ENCODE data around the gene EIF4E.
"Not testable (repeated sequence)": the region's sequence is repeated elsewhere in the genome, so short reads cannot be mapped to it uniquely, and the experiment has no call there.

Gene EIF4E

DNA sequence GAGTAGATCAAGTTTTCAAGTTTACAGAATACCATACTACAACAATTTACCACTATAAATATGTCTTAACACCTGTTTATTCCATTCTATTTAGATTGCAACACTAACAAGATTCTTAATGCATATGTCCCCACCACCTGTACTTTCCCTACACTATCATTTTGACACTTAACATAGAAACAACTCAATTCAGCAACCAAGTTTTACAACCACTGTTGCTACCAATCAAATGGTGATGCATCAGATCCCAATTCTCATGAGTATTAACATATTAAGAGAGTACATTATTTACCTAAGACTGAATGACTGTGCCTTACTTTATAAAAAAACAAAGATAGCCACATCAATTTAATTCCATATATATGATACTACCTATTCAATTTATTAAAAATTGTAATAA, 49.4 kb downstream of the EIF4E start:
- DNase-seq (ENCODE audit: low read depth), result no peak

DNA sequence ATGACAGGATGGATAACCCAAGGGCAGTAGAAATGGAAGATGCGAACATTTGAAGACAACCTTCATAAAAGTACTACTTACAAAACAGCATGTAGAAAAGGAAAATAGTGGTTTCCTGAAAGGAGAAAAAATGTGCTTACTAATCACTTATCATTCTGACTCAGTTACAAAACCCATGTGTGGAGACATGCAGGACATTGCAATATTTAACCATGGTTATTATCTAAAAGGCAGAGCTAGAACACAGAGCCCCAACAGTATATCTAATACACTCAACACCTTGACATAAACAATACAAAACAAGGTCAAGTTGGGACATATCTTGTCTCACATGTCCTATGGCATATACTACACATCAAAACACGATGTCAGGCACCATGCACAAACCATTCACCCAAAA, 55.9 kb downstream of the EIF4E start:
- no peak for DNase-seq (ENCODE audit: low read depth)

DNA sequence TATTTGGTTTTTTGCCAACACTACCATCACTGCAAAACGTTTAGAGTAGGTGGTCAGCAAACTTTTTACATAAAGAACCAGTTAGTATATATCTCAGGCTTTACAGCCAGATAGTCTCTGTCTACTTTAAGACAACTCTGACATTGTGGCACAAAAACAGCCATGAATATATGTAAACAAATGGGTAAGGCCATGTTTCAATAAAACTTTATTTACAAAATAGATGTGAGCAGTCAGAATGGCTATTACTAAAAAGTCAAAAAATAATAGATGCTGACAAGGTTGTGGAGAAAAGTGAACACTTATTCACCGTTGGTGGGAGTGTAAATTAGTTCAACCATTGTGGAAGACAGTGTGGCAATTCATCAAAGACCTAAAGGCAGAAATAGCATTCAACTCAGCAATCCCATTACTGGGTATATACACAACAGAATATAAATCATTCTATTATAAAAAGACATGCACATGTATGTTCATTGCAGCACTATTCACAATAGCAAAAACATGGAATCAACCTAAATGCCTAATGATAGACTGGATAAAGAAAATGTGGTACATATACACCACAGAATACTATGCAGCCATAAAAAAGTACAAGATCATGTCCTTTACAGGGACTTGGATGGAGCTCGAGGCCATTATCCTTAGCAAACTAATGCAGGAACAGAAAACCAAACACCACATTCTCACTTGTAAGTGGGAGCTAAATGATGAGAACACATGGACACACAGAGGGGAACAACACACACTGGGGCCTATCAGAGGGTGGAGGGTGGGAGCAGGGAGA, 56.6 kb downstream of the EIF4E start:
- not testable (repeated sequence) for DNase-seq (ENCODE audit: low read depth)

DNA sequence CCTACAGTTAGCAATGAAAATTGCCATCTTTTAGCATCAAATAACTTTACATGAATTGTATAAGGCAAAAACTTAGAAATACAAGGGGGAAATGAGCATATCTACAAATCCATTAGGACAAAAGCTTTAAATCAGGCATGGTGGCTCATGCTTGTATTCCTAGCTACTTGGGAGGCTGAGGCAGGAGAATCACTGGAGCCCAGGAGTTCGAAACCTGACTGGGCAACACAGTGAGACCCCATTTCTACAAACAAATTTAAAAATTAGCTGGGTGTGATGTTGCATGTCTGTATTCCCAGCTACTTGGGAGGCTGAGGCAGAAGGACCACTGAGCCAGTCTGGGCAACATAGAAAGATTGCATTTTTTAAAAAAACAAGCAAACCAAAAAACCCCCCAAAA, 61.3 kb downstream of the EIF4E start:
- DNase-seq (ENCODE audit: low read depth), result no peak

DNA sequence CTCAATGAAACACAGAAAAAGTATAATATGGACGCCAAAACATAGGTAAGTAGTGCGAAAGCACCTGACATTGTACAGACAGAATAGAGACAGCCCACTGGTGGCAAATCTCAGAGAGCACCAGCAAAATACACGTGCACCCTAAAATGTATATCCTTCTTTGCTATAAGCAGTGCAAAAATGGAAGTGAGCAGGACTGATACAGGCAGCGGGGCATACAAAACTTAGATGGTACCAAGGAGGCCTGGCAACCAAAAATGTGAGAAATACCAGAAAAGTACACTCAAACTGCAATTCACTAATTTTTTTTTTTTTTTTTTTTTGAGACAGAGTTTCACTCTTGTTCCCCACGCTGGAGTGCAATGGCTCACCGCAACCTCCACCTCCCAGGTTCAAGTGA, 63.9 kb downstream of the EIF4E start:
- DNase-seq (ENCODE audit: low read depth), result no peak

DNA sequence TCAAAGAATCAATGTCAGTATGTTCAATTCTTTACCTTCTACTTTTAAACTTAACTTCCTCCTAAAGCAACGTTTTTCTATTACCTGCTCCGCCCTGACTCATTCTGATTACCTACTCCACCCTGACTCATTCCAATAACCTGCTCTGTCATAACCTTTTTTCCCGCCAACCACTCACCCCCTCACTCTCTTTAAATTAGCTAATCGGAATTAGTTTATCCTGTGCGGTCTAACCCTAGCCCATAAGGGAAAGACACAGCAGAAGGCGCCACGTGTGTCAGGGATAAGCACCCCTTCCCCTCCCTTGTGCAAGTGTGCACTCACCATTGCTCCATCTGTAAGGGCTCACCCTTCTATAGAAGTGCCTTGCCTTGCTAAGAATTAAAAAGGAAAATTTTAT, 64.4 kb downstream of the EIF4E start:
- no peak for DNase-seq (ENCODE audit: low read depth)

DNA sequence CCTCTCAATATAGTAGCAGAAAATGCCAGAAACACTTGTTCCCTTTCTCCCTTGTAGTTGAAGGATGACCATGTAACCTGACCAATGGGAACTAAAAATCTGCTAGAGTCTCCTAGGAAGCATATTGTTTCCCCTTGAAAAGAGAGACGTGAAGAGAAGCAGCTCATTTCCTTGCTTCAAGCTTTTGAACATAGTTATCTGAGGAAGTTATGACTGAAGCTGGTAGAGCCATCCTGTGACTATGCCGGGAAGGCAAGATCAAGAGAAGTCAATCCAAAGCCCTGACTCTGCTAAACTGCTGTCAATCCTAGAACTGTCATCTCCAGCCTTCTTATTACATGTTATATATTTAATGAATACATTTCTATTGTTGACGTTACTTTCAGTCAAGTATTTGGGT, 66.6 kb downstream of the EIF4E start:
- no peak for DNase-seq (ENCODE audit: low read depth)

DNA sequence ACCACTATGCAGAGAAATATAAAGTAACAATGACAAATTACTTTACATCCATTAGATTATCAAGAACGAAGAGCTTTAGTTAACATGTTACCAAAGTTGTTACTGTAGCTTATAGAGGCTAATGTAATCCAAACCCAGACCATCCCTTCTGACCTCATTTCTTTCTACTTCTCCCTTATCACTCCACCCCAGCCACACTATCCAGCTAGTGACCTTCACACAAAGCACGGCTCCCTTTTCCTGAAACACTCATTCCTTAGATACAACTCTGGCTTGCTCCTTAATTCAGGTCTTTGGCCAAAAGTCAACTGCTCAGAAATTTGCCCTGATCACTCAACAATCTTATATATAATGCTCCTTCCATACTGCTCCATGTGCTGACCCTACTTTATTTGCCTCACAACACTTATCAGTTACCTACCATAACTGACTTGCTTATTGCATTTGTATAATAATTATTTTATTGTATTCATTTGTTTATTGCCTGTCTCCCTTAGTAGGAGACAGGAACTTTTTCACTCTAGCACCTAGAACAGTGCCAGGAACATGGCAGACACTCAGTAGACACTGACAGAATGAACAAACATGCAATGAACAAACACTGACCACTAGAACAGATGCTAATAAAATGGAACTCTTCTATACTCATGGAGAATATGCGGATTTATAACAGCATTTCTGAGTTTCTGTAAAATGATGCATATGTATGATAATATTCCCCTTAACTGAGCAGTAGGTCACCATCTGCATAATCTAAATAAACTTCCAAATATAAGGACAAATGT, 67.6 kb downstream of the EIF4E start:
- DNase-seq (ENCODE audit: low read depth), result no peak

DNA sequence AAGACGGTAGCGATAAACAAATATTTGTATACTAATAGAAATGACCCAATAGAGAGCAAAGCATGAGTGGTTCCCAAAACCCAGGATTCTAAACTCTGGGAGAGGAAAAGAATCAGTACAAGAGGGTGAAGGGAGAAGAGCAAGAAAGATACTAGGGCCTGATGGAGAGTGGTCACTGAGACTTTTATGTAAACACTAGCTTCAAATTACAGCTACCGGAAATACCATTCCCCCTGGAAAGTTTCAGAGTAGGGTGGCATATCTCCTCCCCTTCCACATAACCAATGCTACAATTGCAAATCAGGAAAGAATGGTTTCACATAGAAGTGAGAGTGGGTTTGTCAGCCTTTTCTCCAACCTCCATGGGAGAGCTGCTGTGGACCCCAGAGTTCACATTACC, 77.1 kb downstream of the EIF4E start:
- DNase-seq (ENCODE audit: low read depth), result no peak

DNA sequence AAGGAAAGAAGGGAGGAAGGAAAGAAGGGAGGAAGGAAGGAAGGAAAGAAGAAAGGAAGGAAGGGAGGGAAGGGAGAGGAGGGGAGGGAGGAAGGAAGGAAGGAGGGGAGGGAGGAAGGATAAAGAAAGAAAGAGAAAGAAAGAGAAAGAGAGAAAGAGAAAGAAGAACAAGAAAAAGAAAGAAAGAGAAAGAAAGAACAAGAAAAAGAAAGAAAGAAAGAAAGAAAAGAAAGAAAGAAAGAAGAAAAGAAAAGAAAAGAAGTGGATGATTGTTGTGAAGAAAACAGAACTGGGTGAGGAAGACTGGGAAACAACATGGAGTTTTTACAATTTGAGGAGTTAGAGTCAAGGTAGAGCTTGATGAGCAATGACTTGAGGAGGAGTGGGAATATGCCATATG, 78.0 kb downstream of the EIF4E start:
- no peak for DNase-seq (ENCODE audit: low read depth)

DNA sequence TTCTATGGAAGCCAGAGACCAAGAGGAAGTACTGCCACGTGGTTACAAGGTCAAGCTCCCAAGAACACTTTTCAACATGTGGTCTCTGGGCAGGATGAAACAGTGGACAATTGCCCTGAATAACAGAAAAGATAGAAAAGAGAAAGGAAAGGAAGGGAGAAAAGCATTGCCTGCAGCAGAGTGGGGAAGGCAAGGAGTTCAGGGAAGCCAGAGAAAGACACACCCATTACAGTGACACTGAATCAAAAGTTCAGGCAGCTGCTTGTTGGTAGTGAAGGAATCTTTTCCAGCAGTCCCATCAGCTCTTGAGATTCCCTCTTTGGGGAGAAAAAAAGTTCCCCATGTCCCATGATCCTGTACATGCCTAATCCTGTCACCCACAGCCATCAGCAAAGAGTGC, 80.5 kb downstream of the EIF4E start:
- no peak for DNase-seq (ENCODE audit: low read depth)

DNA sequence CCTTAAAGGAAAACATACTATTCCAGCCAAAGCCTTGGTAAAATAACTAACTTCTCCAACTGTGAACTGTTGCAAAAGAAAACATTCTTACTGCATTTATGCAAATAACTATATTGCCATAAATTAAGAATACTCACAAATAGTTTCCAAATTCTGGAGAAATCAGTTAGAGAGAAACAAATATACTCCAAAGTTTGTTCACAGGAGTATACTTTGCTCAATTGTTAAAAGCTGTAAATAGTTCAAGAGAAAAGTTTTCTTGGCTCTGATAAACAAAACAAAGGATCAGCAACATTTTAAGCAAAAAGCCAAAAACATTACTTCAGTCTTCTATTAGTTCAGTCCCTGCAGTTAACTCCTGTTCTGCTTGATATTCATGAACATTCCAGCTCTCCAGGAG, 83.0 kb downstream of the EIF4E start:
- DNase-seq (ENCODE audit: low read depth), result no peak

DNA sequence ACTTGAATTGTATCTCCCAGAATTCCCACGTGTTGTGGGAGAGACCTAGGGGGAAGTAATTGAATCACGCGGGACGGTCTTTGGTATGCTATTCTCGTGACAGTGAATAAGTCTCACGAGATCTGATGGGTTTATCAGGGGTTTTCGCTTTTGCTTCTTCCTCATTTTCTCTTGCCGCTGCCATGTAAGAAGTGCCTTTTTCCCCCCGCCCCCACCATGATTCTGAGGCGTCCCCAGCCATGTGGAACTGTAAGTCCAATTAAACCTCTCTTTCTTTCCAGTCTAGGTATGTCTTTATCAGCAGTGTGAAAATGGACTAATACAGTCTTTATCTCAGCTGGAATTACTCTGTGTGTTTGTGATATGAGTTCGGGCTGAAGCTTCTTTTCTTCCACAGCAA, 86.0 kb downstream of the EIF4E start:
- not testable (repeated sequence) for DNase-seq (ENCODE audit: low read depth)

DNA sequence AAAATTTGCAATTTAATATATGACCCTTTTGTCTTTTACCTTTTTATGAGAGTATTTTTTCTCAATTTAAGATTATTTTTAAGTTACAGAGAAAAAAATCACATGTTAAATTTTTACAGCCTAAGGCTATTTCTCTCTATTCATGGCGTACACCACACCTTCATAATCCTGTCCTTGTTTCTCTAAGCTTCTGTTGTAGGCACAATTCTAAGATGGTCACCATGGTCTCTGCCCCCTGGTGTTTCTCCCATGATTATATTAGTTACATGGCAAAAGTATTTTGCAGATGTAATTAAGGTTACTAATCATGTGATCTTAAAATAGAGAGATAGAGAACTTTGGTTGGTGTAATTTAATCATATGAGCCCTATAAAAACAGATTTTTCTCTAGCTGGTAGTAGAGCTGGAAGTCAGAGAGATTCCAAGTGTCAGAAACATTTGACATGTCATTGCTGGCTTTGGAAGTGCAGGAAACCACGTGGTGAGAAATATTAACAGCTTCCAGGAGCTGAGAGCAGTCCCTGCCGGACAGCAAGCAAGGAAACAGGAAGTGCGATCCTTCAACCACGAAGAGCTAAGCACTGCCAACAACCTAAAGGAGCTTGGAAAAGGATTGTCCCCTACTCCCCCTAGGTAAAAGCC, 89.8 kb downstream of the EIF4E start:
- DNase-seq (ENCODE audit: low read depth), result no peak

DNA sequence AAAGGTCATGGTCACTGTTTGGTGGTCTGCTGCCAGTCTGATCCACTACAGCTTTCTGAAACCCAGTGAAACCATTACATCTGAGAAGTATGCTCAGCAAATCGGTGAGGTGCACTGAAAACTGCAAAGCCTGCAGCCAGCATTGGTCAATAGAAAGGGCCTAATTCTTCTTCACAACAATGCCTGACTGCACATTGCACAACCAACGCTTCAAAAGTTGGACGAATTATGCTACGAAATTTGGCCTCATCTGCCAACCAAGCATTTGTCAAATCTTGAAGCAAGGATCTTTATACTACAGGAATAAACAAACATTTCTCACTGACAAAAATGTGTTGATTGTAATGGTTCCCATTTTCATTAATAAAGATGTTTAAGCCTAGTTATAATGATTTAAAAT, 90.4 kb downstream of the EIF4E start:
- no peak for DNase-seq (ENCODE audit: low read depth)

DNA sequence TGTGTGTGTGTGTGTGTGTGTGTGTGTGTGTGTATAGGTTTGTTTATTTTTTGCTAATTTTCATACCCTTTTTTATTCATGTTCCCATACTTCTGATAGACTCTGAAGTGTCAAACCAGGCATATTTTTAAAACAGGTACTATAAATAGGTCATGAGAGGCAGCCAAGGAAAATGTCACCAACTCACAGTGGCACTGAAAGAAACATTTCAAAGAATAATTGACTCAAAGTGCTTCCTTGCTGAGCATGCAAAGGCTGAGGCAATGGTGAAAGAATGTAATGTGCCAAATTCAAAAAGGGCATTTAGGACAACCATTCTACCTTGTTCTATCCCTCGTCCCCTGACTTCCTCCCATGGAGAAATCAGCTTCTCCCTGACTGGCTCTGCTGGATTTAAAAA, 95.5 kb downstream of the EIF4E start:
- DNase-seq (ENCODE audit: low read depth), result no peak

DNA sequence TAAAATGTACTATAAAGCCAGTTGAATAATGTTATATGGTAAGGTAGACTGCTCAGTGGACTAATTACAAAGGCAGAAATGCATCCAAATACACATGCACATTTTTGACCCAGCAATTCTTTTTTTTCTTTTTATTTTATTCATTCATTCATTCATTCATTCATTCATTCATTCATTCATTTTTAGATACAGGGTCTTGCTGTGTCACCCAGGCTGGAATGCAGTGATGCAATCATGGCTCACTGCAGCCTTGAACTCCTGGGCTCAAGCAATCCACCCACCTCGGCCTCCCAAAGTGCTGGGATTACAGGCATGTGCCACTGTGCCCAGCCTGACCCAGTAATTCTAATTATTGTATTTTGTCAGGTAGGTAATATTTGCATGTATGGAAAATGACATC, 97.9 kb downstream of the EIF4E start:
- DNase-seq (ENCODE audit: low read depth), result not testable (repeated sequence)

All from stimulated activated CD8-positive, alpha-beta memory T cell treated with anti-CD3 and anti-CD28 coated beads, Interleukin-12 subunit alpha, Interleukin-12 subunit beta, amount 100 ng/mL, for 1 hour (primary cell).